ENCODE measurements around the gene ZC3H12A.
"Not testable (repeated sequence)": the region's sequence is repeated elsewhere in the genome, so short reads cannot be mapped to it uniquely, and the experiment has no call there.

ZC3H12A gene

DNA sequence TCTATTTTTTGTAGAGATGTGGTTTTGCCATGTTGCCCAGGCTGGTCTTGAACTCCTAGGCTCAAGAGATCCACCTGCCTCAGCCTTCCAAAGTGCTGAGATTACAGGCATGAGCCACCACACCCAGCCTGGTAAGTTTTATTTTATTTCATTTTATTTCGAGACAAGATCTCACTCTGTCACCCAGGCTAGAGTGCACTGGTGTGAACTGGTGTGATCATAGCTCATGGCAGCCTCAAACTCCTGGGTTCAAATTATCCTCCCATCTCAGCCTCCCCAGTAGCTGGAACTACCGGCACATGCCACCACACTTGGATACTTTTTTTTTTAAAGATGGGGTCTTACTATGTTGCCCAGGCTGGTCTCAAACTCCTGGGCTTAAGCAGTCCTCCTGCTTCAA is 28.4 kb downstream of the ZC3H12A start:
- DNase-seq, result not testable (repeated sequence)

DNA sequence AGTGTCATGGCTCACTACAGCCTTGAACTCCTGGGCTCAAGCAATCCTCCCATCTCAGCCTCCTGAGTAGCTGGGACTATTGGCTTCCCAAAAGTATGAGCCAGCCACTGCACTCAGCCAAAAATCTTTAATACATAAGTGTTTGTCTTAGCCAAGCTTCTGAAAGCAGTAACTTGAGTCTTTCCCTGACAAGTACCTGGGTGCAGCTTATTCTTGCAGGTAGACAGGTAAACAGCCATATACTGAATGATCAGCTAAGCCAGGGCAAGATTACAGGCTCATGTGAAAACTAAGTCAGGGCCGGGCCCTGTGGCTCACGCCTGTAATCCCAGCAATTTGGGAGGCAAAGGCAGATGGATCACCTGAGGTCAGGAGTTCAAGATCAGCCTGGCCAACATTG is 32.4 kb downstream of the ZC3H12A start:
- DNase-seq, result no peak

- DNase-seq, result no peak
These were observed 34.8 kb downstream of the ZC3H12A start for GRCh38 chr1:37509181-37509580.

DNA sequence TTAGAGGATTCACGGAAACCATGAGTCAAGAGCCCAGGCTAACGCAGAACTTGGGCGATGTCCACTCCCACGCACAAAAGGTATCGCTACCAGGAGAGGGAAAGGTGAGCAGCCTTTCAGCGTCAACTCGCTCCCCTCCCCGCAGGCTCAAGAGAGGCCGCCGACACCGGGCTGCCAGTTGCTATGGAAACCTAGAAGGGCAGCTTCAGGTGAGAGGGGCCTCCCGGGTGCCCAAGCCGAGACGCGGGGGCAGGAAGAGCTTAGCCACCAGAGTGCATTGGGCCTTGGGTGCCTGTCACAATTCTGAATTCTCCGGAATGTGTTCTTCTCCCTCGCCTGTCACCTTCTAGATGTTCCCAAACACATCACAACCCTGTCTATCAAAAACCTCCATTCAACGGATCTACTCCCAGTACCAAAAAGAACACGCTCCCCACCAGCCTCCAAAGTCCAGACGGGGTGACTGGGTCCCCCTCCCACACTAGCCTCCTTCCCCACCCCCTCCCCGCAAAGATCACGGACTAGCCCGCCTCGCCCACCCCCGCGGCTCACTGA is 39.5 kb downstream of the ZC3H12A start:
- DNase-seq, result peak; percentile 60 to 82

DNA sequence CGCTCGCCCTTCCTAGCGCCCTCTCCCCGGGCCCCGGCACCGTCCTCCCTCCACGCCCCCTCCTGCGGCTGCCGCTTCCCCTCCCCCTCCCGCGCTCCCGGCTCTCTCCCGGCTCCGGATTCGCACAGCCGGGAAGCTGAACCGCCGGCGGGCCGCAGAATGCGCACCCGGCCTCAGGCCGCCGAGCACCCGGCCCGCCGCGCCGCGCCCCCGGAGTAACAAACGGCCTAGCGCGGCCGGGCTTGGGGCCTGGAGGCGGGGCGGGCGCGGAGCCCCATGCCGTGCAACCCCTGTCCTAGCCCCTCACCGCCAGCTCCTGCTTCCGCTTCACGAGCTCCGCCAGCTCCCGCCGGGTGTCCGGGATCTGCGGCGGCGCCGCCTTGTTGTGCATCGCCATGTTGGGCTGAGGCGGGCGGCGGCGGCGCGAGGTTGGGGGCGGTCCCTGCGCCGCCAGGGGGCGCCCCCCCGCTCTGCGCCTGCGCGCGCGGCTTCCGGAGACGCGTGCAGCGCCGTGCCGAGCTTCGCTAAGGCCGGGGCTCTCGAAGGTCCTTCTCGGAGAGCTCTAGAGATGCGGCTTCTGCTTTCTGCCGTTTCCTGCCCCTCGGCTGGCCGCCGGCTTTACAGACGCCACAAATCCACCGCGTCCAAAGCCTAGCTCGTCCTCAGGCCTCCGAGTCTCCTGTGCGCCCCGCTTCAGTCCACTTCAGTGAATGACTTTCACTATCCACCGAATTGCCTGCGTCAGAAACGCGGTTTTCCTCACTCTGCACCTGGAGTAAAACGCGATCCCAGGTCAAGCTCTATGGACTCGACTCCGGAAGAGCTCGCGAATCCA is 40.2 kb downstream of the ZC3H12A start, which contains the start of gene MEAF6:
TSS of gene MEAF6 (minus strand) at position 417 of the 835 bp plus-strand sequence. CDS start at position 397, 20 bp downstream.
- DNase-seq, result peak; percentile 73 to 85

GRCh38 chr1:37515185-37516034 is 41.0 kb downstream of the ZC3H12A start:
- DNase-seq, result no peak

DNA sequence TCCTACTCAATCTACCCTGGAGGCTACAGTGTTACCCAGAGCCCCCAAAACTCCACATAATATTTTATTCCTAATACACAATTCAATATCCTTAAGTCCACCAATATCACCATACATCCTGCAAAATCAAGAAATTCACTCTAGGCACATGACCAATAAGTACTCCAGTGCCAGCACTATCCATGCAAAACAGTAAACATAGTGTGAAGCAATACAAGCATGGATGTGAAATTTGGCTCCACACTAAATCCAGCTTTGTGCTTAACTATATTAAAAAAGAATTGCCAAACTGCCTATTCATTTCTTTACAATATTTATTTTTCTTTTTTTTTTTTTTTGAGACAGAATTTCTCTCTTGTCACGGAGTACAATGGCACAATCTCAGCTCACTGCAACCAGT is 43.2 kb downstream of the ZC3H12A start:
- DNase-seq, result no peak

GRCh38 chr1:37518241-37518640 is 43.9 kb downstream of the ZC3H12A start:
- not testable (repeated sequence) for DNase-seq

DNA sequence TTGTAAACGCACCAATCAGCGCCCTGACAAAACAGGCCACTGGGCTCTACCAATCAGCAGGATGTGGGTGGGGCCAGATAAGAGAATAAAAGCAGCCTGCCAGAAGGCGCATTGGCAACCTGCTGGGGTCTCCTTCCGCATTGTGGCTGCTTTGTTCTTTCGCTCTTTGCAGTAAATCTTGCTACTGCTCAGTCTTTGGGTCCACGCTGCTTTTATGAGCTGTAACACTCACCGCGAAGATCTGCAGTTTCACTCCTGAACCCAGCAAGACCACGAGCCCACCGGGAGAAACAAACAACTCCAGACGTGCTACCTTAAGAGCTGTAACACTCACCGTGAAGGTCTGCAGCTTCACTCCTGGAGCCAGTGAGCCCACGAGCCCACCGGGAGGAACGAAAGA is 44.5 kb downstream of the ZC3H12A start:
- peak in 1 of 2 experiments; percentile 45 for DNase-seq

GRCh38 chr1:37519613-37520012 is 45.2 kb downstream of the ZC3H12A start:
- DNase-seq, result peak in 1 of 2 experiments; percentile 3

DNA sequence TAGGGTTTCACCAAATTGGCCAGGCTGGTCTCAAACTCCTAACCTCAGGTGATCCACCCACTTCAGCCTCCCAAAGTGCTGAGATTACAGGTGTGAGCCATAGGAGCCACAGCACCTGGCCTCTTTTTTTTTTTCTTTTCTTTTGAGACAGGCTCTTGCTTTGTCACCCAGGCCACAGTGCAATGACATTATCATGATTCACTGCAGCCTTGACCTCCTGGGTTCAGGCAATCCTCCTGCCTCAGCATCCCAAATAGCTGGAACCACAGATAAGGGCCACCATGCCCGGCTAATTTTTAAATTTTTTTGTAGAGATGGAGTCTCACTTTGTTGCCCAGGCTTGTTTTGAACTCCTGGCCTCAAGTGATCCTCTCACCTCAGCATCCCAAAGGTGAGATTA is 55.5 kb downstream of the ZC3H12A start:
- not testable (repeated sequence) for DNase-seq

- not testable (repeated sequence) for DNase-seq
These were observed 58.2 kb downstream of the ZC3H12A start for GRCh38 chr1:37532418-37533156.

- DNase-seq, result no peak
These were observed 59.1 kb downstream of the ZC3H12A start for GRCh38 chr1:37533317-37534093.
